Measurements from ENCODE around the gene MPC1. TPM values are rescaled to one million over a fixed set of nuclear protein-coding genes. Genes with fewer than 3 reads are reported as not detected.
A peak's percentile ranks its signal among the peaks of the same experiment; 100 is the strongest.

Gene MPC1
- total RNA-seq, 1 donor from 2014 or later = 51.2 TPM

GRCh38 chr6:166338854-166339253 is 43.9 kb downstream of the MPC1 start:
- DNase-seq = no peak
- TF ChIP-seq CTCF (IDR thresholded peaks at IDR 0.05) = no peak
- Histone ChIP-seq H3K27me3 (no peaks in the 10 kb centered on the region), H3K4me3 (no peak overlapping the region), H3K36me3 (peaks cover 30% of the 10 kb centered on the region), H3K9me3 (no peaks in the 10 kb centered on the region), H3K4me1 (peaks cover 32% of the 10 kb centered on the region), H3K27ac (no peak overlapping the region)
- intact Hi-C loops (cut with DNase I) = no loop called here
- ATAC-seq = no peak

GRCh38 chr6:166336847-166337246 is 45.9 kb downstream of the MPC1 start:
- Histone ChIP-seq H3K27me3 (no peaks in the 10 kb centered on the region), H3K27ac (no peak overlapping the region), H3K4me1 (peaks cover 30% of the 10 kb centered on the region), H3K9me3 (no peaks in the 10 kb centered on the region), H3K4me3 (no peak overlapping the region), H3K36me3 (peaks cover 30% of the 10 kb centered on the region)
- no peak for TF ChIP-seq CTCF (IDR thresholded peaks at IDR 0.05)
- no peak for ATAC-seq
- no peak for DNase-seq
- intact Hi-C loops (cut with DNase I) = no loop called here

- Histone ChIP-seq H3K9me3 (no peaks in the 10 kb centered on the region), H3K36me3 (peaks cover 30% of the 10 kb centered on the region), H3K4me3 (no peak overlapping the region), H3K27me3 (no peaks in the 10 kb centered on the region), H3K27ac (no peak overlapping the region), H3K4me1 (peaks cover 21% of the 10 kb centered on the region)
- DNase-seq (no peak), ATAC-seq (no peak)
- intact Hi-C loops (cut with DNase I) = no loop called here
- TF ChIP-seq CTCF (IDR thresholded peaks at IDR 0.05) = no peak
Observed at GRCh38 chr6:166335378-166336302, 47.1 kb downstream of the MPC1 start.

- H3K36me3 ChIP-seq = peaks cover 30% of the 10 kb centered on the region
- no peak for TF ChIP-seq CTCF (IDR thresholded peaks at IDR 0.05)
- H3K4me3 ChIP-seq = no peak overlapping the region
- peaks cover 13% of the 10 kb centered on the region for H3K4me1 ChIP-seq
- H3K9me3 ChIP-seq = no peaks in the 10 kb centered on the region
- ATAC-seq (no peak), DNase-seq (no peak)
- intact Hi-C loops (cut with DNase I) = no loop called here
- no peaks in the 10 kb centered on the region for H3K27me3 ChIP-seq
- no peak overlapping the region for H3K27ac ChIP-seq
Observed at GRCh38 chr6:166334878-166335277, 47.9 kb downstream of the MPC1 start.

- no peak for TF ChIP-seq CTCF (IDR thresholded peaks at IDR 0.05)
- Histone ChIP-seq H3K4me3 (no peak overlapping the region), H3K36me3 (peaks cover 40% of the 10 kb centered on the region), H3K27ac (no peak overlapping the region), H3K27me3 (no peaks in the 10 kb centered on the region), H3K4me1 (peaks cover 11% of the 10 kb centered on the region), H3K9me3 (no peaks in the 10 kb centered on the region)
- peak; percentile 36 for ATAC-seq
- intact Hi-C loops (cut with DNase I) = no loop called here
- DNase-seq = no peak
Observed at GRCh38 chr6:166333172-166333995, 49.4 kb downstream of the MPC1 start.
